Measurements from ENCODE around the gene BAHCC1.

DNA sequence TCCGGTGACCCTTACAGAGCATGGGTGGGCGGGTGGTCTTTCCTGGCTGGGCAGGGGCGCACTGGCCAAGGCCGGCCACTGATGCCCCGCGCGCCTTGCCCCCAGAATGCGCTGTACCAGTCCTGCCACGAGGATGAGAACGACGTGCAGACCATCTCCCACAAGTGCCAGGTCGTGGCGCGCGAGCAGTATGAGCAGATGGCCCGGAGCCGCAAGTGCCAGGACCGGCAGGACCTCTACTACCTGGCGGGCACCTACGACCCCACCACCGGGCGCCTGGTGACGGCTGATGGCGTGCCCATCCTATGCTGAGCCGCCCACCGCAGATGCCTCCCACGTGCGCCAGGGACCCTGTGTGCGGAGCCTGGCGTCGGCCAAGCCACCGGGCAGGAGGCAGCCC lies 68.2 kb downstream of the BAHCC1 start:
- TF ChIP-seq CTCF (IDR thresholded peaks at IDR 0.05) (no peak), EP300 (IDR thresholded peaks at IDR 0.05) (no peak), POLR2A (IDR thresholded peaks at IDR 0.05) (no peak), POLR2AphosphoS5 (IDR thresholded peaks at IDR 0.05) (no peak)
